Endometrium (tissue), 2 donors: ENCODE measurements around the gene PNP.
"Not testable (repeated sequence)": the region's sequence is repeated elsewhere in the genome, so short reads cannot be mapped to it uniquely, and the experiment has no call there.

Experiments
- FAIRE-seq: peaks from 2 replicates; lab custom pipeline; 2012; peaks lifted over from hg19 to GRCh38; lab: Jason Lieb, UNC
- donor health status: control.
- donor health status: control.

The PNP gene

GRCh38 chr14:20492486-20492885 lies 23.3 kb downstream of the PNP start:
- no peak for FAIRE-seq

- no peak for FAIRE-seq
Measured at GRCh38 chr14:20493634-20494033, 24.4 kb downstream of the PNP start.

- FAIRE-seq = no peak
Measured at GRCh38 chr14:20494935-20495766, 25.9 kb downstream of the PNP start.

- FAIRE-seq = no peak
Measured at GRCh38 chr14:20498622-20499021, 29.4 kb downstream of the PNP start.

- no peak for FAIRE-seq
Measured at GRCh38 chr14:20499108-20499507, 29.9 kb downstream of the PNP start.

- no peak for FAIRE-seq
Measured at GRCh38 chr14:20499881-20500280, 30.7 kb downstream of the PNP start.

GRCh38 chr14:20501346-20501745 lies 32.1 kb downstream of the PNP start:
- FAIRE-seq = no peak

- no peak for FAIRE-seq
Measured at GRCh38 chr14:20503898-20504297, 34.7 kb downstream of the PNP start.

- not testable (repeated sequence) for FAIRE-seq
Measured at GRCh38 chr14:20506276-20506675, 37.1 kb downstream of the PNP start.

- FAIRE-seq = not testable (repeated sequence)
Measured at GRCh38 chr14:20506752-20507151, 37.5 kb downstream of the PNP start.

- FAIRE-seq = not testable (repeated sequence)
Measured at GRCh38 chr14:20507537-20507936, 38.3 kb downstream of the PNP start.

GRCh38 chr14:20508367-20508766 lies 39.2 kb downstream of the PNP start:
- no peak for FAIRE-seq

GRCh38 chr14:20512177-20512905 lies 43.1 kb downstream of the PNP start:
- no peak for FAIRE-seq

GRCh38 chr14:20515846-20516245 lies 46.6 kb downstream of the PNP start:
- FAIRE-seq = no peak

- FAIRE-seq = no peak
Measured at GRCh38 chr14:20516921-20517320, 47.7 kb downstream of the PNP start.

- no peak for FAIRE-seq
Measured at GRCh38 chr14:20522332-20522731, 53.1 kb downstream of the PNP start.

GRCh38 chr14:20524027-20524426 lies 54.8 kb downstream of the PNP start:
- no peak for FAIRE-seq
